Motor neuron (in vitro differentiated cells): ENCODE measurements around the gene ABLIM2. TPM values are rescaled to one million over a fixed set of nuclear protein-coding genes. Genes with fewer than 3 reads are reported as not detected.

ENCODE experiments used
- ATAC-seq, 8 experiments: fragments of 200-7000 bp; cut with Tn5 transposase; replicated peaks in 6 of 8; 2 replicates each; pipeline ENCODE4 v1.8.0; 2021; ENCODE audit warnings: mild to moderate bottlenecking in 8 of 8, moderate library complexity in 8 of 8
- H3K27ac ChIP-seq, 2 donors: fragments of 250-450 bp; sonication (Bioruptor Pico); 2 replicates each; pipeline ENCODE4 v1.9.0; 2021; ENCODE audit warnings: antibody characterized with exemption in 2 of 2, mild to moderate bottlenecking in 2 of 2, moderate library complexity in 1 of 2
- H3K4me1 ChIP-seq, 2 donors: fragments of 250-450 bp; sonication (Bioruptor Pico); replicated peaks in 1 of 2; 2 replicates each; pipeline ENCODE4 v1.6.1; 2021; ENCODE audit warnings: antibody characterized with exemption in 2 of 2, mild to moderate bottlenecking in 2 of 2, moderate library complexity in 1 of 2
- H3K4me3 ChIP-seq, 5 donors: fragments of 250-450 bp; sonication (Bioruptor Pico); 2 replicates each; pipeline ENCODE4 v1.9.0; 2021; ENCODE audit warnings: antibody characterized with exemption in 5 of 5, mild to moderate bottlenecking in 5 of 5, moderate library complexity in 4 of 5
- WGBS, 10 experiments: fragments of 450-650 bp; shearing (Covaris generic); methylation state at CpG; one replicate each; pipeline ENCODE4 v1.0.0; 2022; 5-methylcytosine and 5-hydroxymethylcytosine counted together
- in situ Hi-C, 9 experiments: fragments of 400-800 bp; cut with MboI; loops; one replicate each; pipeline ENCODE4 v1.15.0; 2021; ENCODE audit warnings: low sequenced_read_pairs in 9 of 9, low pct_unique_long_range_greater_than_20kb in 2 of 9; ENCODE audit not compliant: unreplicated experiment in 9 of 9
- total RNA-seq, 8 experiments: library from RNA; unstranded; fragments of 300-600 nt; gene quantifications; 2 replicates each; pipeline versions ENCODE4 v1.2.3 to v1.2.4, GENCODE V29; 2022

Gene ABLIM2
- total RNA-seq, 8 experiments from 2014 or later = 0.58 to 18.7 (median 6.5) TPM

DNA sequence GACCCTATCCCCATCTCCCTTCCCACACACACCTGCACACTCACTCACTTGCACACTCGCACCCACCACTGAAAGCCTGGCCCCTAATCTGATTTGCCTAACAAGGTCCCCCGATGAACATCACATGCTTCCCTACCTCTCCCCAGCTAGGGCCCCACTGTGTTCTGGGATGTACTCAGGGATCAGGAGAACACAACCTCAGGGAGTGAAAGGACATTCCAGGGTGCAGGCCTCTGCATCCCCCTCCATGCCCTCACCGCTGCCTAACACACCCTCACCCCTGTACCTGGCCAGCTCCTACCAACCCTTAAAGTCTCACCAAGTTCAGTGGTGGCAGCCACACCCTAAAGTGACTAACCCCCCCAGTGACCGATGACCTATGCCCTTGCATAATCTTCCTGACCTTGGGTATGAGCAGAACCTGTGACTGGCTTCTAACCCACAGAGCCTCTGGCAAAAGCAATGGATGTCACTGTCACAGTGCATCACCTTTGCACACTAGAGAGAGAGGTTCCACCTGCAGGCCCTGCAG lies 216.6 kb downstream of the ABLIM2 start:
- H3K4me3 ChIP-seq = no peak overlapping the region
- in situ Hi-C loops = loop anchor here in 1 of 9 experiments (25.0 kb wide), 1 partner anchor 130 kb away; no protein-coding TSS in a partner anchor
- H3K4me1 ChIP-seq = peaks cover 6 to 11% of the 10 kb centered on the region in 2 donors
- no peak for ATAC-seq
- WGBS, 10 experiments = 100% methylated on average over 1 of the region's 4 CpGs; no CpG with 5 or more reads in 9 of the 10 experiments
- no peak overlapping the region for H3K27ac ChIP-seq

DNA sequence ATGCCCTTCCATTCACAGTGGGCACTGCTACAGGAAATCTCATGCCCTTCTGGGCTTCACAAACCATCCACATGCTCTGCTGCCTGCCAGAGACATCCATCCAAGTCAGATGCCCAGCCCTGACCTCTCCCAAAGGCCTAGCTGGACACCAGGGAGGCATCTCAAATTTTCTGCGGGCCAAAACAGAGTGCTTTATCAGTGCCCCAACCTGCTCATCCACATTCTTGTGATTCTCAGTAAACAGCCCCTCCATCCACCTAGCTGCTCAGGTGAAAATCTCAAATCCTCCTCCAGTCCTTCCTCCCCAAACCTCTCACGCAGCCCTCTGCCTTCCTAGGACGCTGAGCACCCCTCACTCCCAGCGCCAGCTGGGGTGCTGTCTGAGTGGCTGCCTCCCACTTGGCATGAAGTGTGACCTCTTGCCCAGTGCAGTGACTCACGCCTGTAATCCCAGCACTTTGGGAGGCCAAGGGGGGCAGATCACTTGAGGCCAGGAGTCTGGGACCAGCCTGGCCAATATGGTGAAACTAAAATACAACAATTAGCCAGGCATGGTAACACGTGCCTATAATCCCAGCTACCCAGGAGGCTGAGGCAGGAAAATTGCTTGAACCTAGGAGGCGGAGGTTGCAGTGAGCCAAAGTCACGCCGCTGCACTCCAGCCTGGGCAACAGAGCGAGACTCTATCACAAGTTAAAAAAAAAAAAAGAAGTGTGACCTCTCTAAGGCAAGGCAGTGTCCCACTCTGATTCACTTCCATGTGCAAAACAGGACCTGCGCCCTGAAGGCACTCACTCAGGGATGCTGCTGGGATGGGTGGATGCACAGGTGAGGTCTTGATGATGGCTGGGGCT lies 217.3 kb downstream of the ABLIM2 start:
- Histone ChIP-seq H3K4me1 (peaks cover 7 to 11% of the 10 kb centered on the region in 2 donors), H3K4me3 (no peak overlapping the region), H3K27ac (no peak overlapping the region)
- in situ Hi-C loops = loop anchor here in 1 of 9 experiments (25.0 kb wide), 1 partner anchor 129 kb away; no protein-coding TSS in a partner anchor
- ATAC-seq = no peak
- WGBS, 10 experiments = 57 to 93% (median 87%) methylated on average over 1 to 7 of the region's 11 CpGs; no CpG with 5 or more reads in 4 of the 10 experiments

DNA sequence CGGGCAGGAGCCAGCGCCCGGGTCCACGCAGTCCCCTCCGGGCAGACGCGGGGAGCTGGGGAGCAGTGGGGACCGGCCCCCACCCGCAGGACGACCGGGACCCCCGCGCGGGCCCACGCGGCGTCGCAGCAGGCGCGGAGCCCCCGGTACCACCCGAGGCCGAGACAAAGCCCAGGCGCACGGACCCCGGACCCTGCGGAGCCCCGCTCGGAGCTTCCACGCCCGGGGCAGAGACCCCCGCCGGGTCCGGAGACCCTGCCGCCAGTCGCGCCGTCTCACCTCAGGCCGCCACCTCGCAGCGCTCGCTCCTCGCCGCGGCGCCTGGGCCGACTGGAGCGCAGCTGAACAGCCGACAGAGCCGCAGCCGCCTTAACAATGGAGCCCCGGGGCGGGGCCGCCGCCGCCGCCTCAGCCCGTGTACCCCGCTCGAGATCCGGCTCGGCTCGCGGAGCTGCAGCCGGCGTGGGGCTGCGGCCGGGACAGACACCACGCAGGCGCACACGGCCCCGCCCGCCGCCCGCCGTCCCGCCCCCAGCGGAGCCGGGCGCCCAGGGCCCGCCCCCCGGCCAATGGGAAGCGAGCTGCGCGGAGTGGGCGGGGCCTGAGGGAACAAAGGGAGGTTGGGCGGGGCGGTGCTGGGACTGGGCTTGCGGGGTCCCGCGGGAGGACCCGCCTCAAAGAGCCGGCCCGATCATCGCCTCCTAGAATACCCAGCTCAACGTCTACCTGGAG lies 219.1 kb downstream of the ABLIM2 start, which contains the start of gene AFAP1:
AFAP1 (minus strand) TSS at position 485 of the 732 bp plus-strand sequence. CDS start 67,783 bp downstream, outside the sequence.
- 0% methylated on average over 4 of the region's 96 CpGs; no CpG with 5 or more reads in 9 of the 10 experiments for WGBS, 10 experiments
- H3K27ac ChIP-seq = peak within 1 kb of the TSS; percentile 84 to 92
- H3K4me3 ChIP-seq = peak within 1 kb of the TSS; percentile 59 to 89 (median 78)
- peak; percentile 79 to 93 (median 90) for ATAC-seq
- peaks cover 20 to 22% of the 10 kb centered on the region in 2 donors for H3K4me1 ChIP-seq
- in situ Hi-C loops = loop anchor here in 1 of 9 experiments (25.0 kb wide), 1 partner anchor 127 kb away; no protein-coding TSS in a partner anchor

DNA sequence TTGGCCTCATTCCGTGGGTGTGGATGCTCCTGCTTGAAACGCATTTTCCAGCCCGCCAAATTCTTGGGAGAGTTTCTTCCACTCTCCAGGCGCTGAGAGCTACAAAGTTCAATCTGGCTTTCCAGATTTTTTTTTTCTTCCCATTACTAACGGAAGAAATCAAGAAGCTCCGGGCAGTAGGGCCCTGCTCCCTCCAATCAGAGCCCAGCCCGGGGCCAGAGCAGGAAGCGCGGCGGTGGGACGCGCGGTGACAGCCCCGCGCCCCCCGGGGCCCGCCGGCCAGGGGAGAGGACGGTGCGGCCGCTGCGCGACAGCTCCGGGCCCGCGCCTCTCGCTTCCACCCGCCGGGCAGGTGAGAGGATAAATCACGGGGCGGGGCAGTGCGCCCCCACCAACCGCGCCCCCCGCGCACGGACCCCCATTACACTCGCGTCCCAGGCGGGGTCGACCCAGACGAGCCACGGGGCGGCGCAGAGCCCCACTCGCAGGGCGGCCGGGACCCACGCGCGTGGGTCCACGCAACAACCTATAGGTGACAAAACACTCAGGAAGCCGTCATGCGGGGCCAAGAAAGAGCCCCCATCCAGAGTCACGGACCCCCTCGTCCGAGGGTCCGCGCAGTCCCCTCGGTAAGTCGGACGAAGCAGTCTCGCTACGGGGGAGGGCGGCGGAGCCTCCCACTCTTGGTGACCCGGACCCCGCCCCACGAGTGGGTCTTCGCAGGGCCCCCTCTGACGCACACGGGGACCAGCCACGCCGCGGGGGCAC lies 219.8 kb downstream of the ABLIM2 start:
- in situ Hi-C loops = loop anchor here in 1 of 9 experiments (25.0 kb wide), 1 partner anchor 126 kb away; no protein-coding TSS in a partner anchor
- 0 to 5% (median 2%) methylated on average over 2 to 6 of the region's 75 CpGs; no CpG with 5 or more reads in 4 of the 10 experiments for WGBS, 10 experiments
- Histone ChIP-seq H3K27ac (peak overlapping the region; percentile 84 to 92), H3K4me1 (peaks cover 23 to 24% of the 10 kb centered on the region in 2 donors), H3K4me3 (peak overlapping the region; percentile 59 to 89 (median 78))
- ATAC-seq = peak; percentile 2 to 40 (median 21)

DNA sequence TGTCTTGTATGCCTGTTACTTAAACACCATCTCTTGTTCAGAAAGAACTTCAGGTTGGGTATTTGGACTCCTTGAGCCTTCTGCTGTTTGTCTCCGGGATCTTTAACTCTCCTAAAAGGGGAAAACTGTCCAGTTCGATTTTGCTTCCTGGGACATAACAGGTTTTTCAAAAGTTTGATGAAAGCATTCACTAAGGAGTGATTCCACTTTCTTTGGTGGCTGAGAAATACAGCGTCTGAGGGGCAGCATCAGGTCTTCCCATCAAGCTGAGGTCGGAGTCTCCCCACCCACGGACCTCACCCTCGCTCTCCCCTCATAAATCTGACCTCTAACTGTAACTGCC lies 220.4 kb downstream of the ABLIM2 start:
- peak in 3 of 8 experiments; percentile 2 to 4 (median 2) for ATAC-seq
- in situ Hi-C loops = loop anchor here in 1 of 9 experiments (25.0 kb wide), 1 partner anchor 126 kb away; no protein-coding TSS in a partner anchor

DNA sequence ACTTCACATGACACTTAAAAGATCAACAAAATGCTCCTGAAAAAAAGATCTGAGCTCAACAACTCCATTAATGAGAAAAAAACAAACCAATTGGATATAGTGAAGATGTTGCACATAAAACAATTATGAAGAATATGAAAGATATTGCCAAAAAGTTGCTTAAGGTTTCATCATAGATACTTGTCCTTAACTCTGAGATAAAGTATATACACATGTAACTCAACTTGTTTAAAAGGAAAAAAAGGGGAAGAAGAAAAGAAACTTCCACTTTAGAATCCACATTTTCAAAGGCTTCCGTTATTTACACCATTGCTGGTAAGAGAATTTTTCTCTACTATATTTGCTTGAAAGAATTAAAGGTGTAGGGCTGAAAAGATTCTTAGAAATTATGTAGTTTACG lies 221.6 kb downstream of the ABLIM2 start:
- H3K4me3 ChIP-seq = peak overlapping the region in 1 of 5 donors; percentile 59
- H3K4me1 ChIP-seq = peaks cover 23 to 24% of the 10 kb centered on the region in 2 donors
- WGBS, 10 experiments = 32 to 100% (median 94%) methylated on average over 1 to 2 of the region's 2 CpGs; no CpG with 5 or more reads in 1 of the 10 experiments
- no peak overlapping the region for H3K27ac ChIP-seq
- in situ Hi-C loops = loop anchor here in 1 of 9 experiments (25.0 kb wide), 1 partner anchor 125 kb away; no protein-coding TSS in a partner anchor
- ATAC-seq = no peak

More for the DNA sequence above, 220.4 kb downstream of the ABLIM2 start:
- Histone ChIP-seq H3K4me1 (peaks cover 23 to 24% of the 10 kb centered on the region in 2 donors), H3K4me3 (peak overlapping the region; percentile 59 to 89 (median 78)), H3K27ac (no peak overlapping the region)
- 0 to 10% (median 0%) methylated on average over 1 to 6 of the region's 6 CpGs; no CpG with 5 or more reads in 4 of the 10 experiments for WGBS, 10 experiments

DNA sequence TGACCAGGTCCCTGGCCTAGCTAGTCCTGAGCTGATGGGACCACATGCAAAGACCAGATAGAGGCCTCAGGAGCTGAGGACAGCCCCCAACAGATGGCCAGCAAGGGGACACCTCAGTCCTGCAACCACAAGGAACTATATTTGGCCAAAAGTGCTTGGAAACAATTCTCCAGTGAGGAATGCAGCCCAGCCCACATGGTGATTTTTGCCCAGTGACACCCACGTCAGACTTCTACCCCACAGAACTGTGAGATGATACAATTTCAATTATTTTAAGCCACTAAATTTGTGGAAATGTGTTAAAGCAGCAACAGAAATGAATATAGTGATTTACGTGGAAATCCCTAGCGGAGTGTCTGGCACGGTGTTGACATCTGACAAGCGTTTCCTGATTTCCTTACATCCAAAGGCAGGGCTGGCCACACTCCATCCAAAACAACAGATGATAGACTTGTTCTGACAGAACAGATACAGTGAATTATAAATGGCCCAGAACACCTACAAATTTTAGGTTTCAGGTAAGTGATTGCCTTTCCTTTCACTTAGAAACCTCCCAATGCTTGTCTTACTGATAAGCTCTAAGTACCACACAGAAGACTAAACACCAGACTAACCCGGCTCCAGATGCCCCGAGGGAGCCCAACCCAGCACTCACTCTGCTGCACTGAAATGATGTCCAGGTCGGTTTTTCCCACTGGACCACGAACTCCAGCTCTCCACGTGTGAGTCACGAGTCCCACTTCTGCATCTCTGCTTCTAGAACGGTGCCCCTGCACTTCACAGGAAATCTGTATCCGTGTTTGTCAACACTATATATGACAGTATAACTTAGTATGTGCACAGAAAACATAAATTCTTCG lies 224.7 kb downstream of the ABLIM2 start:
- Histone ChIP-seq H3K4me1 (peaks cover 30 to 31% of the 10 kb centered on the region in 2 donors), H3K4me3 (no peak overlapping the region), H3K27ac (no peak overlapping the region)
- ATAC-seq = no peak
- 36 to 100% (median 84%) methylated on average over 1 to 11 of the region's 14 CpGs for WGBS, 10 experiments
- in situ Hi-C loops = loop anchor here in 1 of 9 experiments (25.0 kb wide), 1 partner anchor 122 kb away; no protein-coding TSS in a partner anchor

DNA sequence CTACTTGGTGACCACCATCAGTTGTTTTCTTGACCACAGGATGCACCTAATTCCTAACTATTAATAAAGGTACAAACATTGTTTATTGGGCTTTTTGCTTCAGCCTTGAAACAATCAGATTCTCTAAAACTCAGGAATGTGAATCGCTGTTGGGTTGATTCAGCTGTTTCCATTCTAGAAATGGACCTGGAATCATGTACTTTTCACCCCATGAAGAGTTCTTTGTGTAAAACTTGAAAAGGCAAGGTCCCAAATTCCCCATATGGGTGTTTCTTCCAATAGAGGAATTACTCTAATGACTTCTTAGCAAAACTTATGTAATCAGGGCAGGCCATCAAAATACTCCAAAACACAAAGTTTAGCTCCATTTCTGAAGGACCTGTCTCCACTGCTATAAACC lies 226.3 kb downstream of the ABLIM2 start:
- 67 to 100% (median 100%) methylated on average over 1 of the region's 1 CpG; no CpG with 5 or more reads in 4 of the 10 experiments for WGBS, 10 experiments
- H3K27ac ChIP-seq = no peak overlapping the region
- no peak for ATAC-seq

DNA sequence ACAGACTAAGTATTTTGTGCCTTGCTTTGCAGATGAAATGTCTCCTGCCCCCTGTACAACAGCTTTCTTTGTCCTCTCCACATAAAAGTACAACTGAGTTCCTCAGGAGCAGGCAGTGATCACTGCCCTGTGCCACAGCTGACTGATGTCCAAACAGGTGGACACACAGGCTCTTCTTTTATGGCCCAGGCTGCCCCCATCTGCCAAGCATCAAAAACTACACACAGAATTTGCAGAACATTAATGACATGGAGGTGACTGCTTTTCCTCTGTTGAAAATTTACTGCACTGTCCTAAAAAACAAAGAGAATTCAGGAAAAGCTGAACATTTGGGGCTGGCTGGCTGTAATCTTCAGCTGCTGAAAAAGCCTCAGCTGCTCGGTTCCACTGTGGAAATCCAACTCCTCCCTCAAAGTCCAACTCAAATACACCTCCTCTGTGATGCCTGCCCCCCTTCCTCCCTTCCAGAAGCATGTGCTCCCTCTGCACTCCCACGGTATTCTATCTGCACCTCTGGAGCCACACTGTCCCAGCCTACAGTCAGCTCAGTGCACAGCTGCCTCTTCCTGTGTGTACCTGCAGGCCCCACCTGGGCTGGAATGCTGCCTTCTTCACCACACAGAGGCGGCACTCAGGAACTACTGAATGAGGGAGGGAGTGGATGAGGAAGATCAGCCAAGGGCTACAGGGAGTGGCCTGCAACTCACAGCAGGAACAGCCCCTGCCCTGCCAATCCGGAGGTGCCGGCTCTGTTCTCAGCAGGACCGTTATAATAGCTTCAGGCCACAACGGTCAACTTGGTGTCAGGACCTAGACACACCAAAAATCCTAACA lies 229.3 kb downstream of the ABLIM2 start:
- H3K4me1 ChIP-seq = peaks cover 8 to 13% of the 10 kb centered on the region in 2 donors
- ATAC-seq = peak; percentile 34 to 85 (median 71)
- in situ Hi-C loops = loop anchor here in 1 of 9 experiments (25.0 kb wide), 1 partner anchor 117 kb away; no protein-coding TSS in a partner anchor
- H3K4me3 ChIP-seq = no peak overlapping the region
- 0 to 24% (median 13%) methylated on average over 1 to 6 of the region's 7 CpGs; no CpG with 5 or more reads in 4 of the 10 experiments for WGBS, 10 experiments
- H3K27ac ChIP-seq = no peak overlapping the region

More for the DNA sequence above, 226.3 kb downstream of the ABLIM2 start:
- in situ Hi-C loops = loop anchor here in 1 of 9 experiments (25.0 kb wide), 1 partner anchor 120 kb away; no protein-coding TSS in a partner anchor
- peaks cover 25 to 27% of the 10 kb centered on the region in 2 donors for H3K4me1 ChIP-seq
- H3K4me3 ChIP-seq = no peak overlapping the region

DNA sequence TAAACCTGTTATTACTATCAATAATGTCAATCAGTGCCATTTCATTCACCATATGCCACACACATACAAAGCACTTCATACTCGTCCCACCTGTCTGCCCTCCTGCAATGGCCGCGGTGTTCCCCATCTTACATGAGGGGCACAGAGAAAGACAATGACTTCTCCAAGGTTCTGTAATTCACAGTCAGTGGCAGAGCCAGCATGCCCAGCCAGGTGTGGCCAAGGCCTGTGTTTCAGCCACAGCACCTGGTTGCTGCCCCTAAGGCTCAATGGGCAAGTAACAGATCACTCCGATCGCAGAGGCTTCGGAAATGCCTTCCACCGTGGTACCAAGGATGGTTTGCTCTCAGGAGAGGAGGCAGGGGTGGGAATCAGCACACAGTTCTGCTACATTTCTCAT lies 229.9 kb downstream of the ABLIM2 start:
- Histone ChIP-seq H3K4me3 (no peak overlapping the region), H3K4me1 (peaks cover 8 to 14% of the 10 kb centered on the region in 2 donors), H3K27ac (no peak overlapping the region)
- in situ Hi-C loops = loop anchor here in 1 of 9 experiments (25.0 kb wide), 1 partner anchor 116 kb away; no protein-coding TSS in a partner anchor
- WGBS, 10 experiments = 50 to 100% (median 50%) methylated on average over 2 to 4 of the region's 7 CpGs; no CpG with 5 or more reads in 7 of the 10 experiments
- no peak for ATAC-seq
